HG03575 (cell line): ENCODE data around the gene RRAD.
"Not testable (repeated sequence)": the region's sequence is repeated elsewhere in the genome, so short reads cannot be mapped to it uniquely, and the experiment has no call there.

Experiments used
- ATAC-seq: cut with Tn5 transposase; IDR thresholded peaks from one replicate; pipeline ENCODE4 v1.9.1; 2021; ENCODE audit not compliant: unreplicated experiment, insufficient number of reproducible peaks, low FRiP score; ENCODE audit errors: extremely low read depth

Gene RRAD

DNA sequence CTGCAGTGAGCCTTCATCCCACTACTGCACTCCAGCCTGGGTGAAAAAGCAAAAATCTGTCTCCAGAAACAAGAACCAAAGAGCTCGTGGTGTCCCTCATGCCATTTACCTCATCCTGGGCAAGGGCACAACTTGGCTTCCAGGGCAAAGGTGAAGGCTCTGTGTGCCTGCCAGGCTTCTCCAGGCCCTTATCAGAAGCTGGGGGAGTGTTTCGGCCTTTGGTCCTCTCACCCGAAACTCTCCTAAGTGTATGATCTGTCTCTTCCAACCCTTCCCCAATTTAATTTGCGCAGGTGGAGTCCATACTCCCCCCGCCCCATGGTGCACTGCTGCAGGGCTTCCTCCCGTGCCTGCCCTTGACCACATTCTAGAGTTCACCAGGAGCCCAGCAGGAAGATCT is 11.1 kb upstream of the RRAD start:
- no peak for ATAC-seq

DNA sequence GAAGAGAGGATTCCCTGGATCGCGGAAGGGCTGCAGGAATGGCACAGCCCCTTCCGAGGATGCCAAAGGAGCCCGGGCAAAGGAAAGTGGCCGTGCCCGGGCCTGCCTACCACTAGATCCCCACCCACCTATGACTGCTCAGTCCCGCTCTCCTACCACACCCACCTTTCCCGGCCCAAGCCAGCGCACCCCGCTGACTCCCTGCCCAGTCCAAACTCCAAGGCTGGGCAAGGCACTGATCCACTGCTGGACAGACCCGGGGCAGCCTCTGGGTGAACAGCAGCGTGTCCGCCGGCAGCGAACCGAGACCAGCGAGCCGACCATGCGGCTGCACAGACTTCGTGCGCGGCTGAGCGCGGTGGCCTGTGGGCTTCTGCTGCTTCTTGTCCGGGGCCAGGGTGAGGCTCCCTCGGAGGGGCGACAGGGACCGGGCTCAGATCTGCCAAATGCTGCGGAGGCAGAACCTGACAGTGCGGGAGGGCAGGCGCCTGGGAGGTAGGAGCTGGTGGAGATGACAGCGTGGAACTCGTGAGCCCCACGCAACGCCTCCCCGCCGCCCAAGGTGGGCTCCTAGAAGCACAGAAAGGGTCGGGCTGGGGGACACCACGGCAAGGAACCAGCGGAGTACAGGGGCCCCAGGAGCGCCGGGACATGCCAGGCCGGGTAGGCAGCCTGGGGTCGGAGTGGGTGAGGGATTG is 10.1 kb upstream of the RRAD start, which contains the start of gene CES2:
CES2 (plus strand) TSS at position 203 of the 698 bp plus-strand sequence; CDS start at position 323, 120 bp downstream.
- no peak for ATAC-seq

DNA sequence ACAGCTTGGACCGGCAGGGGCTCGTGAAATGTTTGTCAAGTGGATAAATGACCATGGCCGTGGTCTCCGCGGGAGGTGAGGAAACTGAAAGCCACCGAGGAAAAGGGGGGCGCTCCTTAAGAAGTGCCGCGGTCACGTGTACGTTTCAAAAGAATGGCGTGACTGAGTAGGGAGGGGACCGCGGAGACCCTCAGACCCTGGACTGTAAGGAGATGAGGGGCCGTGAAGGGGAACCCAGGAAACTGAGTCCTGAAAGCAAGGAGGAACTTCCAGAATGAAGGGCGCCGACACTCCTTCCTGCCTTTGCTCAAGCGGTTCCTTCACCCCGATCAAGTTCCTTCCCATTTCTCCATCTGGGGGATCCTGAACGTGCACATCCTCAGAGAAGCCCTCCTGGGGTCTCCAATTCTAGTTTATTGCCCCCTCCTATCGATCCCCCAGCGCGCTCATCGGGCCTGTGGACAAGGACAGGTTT is 9.5 kb upstream of the RRAD start:
- not testable (repeated sequence) for ATAC-seq

DNA sequence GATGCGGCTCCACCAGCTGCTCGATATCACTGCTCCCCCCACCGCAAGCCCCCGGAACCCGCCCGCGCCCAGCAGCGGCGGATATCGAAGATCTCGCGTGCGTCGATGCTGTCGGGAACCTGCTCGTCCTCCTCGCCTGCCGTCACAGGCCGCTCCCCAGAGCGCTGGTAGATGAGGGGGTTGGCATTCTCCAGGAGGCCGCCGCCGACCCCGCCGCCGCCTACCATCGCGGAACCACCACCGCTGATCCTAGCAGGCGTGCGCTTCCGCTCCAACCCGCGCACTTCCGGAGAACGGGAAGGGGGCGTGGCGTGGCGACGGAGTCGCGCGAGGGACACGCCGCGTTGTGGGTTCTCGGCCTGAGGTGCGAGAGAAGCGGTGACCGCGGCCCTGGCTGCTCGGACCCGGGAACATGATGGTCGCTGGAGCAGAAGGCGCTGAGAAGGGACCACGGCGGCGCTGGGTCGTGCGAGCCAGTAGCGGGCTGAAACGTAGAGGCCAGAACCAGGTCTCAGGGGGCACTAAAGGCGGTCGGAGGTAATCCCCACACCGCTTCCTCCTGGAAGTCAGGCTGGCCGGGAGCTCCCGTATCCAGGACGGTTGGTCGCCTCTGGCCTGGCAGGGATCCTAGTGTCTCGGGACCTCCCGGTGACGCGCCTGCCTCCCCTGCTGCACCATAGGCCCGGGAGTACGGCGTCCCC is 9.0 kb upstream of the RRAD start, which contains the start of gene CIAO2B:
CIAO2B (minus strand) TSS at position 265 of the 701 bp plus-strand sequence; CDS start at position 227, 38 bp downstream.
- no peak for ATAC-seq

DNA sequence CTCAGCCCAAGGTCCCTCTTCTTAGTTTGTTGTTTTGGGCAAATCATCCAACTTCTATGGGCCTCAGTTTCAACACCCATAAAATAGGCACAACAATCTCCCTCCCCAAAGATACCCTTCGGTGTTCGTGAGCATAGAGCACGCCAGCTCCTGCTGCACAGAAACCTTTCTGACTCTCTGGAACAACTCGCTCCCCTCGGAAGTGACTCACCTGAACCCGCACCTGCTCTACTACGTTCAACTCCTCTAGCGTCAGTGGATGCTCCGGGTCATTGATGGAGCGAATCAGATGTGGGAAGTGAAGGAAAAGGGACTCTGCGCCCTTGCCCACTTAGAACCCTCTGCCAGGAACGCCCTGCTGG is 8.4 kb upstream of the RRAD start:
- no peak for ATAC-seq

DNA sequence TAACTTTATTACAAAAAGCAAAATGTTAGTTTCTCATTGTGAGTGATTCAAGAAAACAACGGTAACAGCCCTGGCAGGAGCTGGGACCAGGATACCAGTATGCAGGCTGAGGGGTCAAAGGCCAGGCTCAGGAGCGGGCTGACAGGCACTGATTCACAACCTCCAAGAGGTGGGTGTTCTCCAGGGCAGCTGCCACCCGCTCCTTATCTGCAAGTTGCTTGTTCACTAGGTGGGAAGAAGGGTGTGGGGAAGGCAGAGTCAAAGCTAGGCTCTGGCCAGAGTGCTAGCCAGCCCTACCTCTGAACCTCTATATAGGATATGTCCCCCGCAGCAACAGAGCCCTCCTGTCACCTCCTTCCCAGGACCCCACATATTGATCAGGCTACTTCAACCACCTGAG is 6.7 kb upstream of the RRAD start:
- no peak for ATAC-seq

DNA sequence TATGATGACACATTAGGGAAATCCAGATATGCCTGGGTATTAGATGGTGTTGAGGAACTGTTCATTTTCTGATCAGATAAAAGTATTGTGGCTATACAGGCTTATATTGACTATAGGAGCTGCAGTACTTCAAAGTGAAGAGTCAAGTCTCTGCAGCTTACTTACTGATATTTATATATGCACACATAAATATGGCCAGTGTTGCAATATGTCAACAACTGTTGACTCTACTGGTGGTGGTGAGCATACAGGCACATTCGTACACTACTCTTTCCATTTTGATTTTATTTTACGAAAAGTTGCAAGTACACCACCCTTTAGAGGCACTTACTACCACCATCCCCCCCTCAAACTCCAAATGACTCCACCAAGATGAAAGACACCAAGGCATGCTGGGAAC is 6.3 kb upstream of the RRAD start:
- ATAC-seq: no peak

DNA sequence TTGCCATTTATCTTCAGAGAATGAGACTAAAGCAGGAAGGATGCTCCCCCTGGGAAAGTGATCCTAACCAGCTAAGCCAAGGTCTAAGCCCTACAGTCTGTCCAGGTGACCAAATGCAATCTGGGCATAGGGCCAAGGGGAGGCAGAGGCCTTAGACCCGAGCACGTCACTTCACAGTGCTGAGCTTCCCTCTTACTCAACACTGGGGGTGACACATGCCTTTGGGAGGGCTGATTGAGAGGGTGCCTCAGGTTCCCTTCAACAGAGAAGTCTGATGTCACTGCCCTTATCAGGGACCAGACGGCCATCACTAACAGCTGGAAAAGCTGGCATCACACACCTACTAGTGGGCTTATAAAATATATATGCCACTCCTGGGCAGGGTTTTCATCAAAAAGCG is 4.9 kb upstream of the RRAD start:
- ATAC-seq: no peak

DNA sequence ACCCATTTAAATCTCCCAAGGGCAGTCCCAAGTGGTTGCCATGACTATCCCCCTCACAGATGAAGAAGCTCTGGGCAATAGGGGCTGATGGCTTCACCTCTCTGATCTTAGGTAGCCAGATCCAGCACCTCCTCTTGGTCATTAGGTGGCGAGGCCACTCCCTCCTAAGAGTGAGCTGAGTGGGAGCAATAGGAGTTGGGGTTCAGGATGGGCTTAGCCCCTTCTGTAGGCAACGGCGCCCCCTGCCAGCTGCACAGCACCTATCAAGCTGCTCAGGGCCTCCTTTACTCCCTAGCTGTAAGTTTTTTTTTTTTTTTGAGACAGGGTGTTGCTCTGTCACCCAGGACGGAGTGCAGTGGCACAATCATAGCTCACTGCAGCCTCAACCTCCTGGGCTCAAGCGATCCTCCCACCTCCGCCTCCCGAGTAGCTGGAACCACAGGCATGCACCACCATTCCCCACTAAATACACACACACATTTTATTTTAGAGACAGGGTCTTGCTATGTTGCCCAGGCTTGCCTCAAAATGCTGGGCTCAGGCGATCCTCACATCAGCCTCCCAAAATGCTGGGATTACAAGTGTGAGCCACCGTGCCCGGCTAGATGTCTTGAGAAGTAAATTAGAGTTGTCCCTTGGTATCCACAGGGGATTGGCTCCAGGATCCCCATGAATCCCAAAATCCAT is 3.5 kb upstream of the RRAD start:
- no peak for ATAC-seq

DNA sequence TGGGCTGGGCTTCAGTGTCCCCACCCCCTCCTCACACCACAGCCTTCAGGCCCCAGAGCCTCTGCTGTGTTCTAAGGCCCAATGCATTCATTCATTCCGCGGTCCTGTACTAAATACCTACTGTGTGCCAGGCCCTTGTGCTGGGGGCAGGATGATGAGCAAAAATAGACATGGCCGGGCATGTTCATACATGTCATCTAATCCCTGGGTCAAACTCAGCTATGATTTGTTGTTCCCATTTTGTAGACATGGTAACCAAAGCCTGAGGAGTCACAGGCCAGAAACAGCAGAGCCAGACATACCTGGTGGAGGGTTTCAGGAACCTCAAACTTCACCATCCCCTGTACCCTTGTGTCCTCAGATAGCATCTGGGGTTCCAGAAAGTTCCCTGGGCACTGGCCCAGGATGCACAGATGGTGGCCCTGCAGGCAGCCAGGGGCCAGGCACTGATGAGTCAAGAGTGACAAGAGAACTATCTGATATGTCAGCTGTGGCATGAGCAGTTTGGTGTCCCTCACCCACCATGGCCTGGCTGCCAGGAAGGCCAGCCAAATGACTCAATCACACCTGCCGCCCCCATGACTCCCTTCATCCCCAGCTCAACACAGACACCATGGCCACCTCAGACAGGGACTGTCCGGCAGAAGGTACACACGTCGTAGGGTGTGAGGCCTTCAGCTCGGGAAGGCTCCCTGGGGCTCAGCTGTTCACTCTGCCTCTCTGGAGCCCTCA is 2.7 kb upstream of the RRAD start:
- no peak for ATAC-seq

DNA sequence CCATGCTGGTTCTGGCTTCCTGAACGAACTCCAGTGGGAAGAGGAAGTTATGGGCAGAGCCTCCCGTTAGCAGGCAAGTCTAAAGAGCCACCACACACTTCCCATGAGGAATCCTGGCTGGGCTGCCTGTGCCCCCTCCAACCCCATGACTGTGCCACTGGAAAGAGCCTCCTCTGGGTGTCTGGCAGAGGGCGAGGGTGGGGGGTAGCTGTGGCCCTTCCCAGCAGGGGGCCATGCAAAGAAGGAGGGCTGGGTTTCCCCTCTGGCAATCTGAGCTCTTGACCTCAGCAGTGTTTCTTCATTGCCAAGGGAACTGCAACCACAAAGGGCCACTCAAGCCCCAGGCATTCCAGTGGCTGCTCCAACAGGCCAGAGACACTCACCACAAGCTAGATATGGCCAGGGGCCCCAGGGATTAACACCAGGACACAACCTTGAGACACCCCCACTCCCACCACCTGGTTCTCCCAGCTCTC is 1.7 kb upstream of the RRAD start:
- no peak for ATAC-seq

DNA sequence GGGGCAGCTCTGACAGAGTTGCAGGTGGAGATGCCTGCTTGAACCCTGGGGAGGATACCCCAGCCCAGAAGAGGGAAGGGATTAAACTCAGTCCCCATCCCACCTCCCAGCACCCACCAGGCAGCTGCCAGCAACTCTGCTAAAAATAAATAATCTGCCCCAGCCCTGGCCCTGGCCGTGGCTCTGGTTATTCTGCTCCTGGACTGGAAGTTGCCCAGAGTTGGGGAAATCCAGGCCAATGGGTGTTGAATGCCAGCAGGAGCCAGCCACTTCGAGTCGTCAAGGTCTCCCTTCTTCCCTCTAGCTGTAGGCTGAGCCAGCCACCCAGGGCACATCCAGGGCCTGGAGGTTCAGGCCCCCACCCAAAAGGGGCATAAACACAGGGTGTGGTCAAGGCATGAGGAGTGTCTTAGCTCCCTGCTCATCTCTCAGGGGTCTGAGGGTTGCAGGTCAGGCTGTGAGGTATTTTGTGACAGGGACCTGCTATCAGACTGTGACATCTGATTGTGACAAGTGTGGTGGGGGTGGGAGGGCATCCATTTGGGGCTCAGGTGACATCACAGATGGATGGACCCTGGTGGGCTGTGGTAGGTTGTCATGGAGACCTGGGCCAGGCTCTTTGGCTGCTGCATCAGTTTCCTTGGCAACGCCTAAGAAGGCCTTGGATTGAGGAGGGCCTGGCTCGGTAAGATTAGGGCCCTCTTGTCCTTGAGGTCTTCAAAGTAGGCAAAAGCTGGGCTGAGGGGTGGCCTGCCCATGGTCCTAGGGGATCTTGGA is 1.0 kb upstream of the RRAD start:
- ATAC-seq: no peak

DNA sequence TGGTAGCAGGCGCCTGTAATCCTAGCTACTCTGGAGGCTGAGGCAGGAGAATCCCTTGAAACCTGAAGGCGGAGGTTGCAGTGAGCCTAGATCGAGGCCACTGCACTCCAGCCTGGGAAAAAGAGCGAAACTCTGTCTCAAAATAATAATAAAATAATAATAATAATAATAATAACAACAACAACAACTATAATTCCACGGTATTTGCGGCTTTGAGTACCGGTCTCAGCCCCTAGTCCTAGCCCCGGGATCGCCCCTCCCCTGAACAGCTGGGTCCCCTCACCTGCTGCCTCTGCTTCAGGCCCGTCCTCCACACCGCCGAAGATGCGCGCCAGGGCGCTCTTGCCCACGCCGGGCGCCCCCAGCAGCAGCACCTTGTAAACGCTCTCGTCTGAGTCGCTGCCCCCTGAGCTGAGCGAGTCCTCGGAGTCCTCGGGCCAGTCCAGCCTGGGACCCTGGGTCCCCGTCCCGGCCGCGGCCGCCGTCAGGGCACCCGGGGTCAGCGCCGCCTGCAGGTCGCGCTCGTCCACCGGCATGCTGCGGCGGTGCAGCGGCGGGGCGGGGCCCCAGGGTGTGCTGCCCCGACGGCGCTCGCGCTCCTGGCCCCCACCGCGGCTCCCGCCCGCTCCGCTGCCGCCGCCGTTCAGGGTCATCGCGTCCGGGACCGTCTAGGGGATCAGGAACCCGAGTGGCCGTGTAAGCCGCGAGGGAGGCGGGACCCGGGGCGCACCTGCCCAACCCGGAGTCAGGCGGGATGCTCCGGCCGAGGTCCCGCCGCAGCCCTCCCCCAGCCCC is 611 bp downstream of the RRAD start:
- ATAC-seq: no peak

DNA sequence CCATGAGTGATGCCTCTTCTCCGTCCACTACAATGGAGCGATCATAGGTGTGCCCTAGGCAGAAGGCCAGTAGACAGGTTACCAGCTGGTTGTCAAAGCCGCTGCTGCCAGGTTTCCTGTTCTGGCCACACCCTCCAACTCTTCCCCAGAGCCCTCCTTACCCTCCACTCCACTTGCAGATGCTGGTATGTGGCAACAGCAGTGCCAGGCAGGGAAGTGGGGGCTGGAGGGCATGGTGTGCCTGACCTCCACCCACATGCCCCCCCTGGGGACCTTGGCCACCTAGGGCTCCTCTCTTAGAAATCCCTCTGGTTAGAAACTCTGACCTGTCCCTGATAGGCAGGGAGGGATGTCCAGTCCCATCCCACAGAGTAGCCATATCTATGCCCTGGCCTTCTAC is 1.5 kb downstream of the RRAD start:
- ATAC-seq: no peak

DNA sequence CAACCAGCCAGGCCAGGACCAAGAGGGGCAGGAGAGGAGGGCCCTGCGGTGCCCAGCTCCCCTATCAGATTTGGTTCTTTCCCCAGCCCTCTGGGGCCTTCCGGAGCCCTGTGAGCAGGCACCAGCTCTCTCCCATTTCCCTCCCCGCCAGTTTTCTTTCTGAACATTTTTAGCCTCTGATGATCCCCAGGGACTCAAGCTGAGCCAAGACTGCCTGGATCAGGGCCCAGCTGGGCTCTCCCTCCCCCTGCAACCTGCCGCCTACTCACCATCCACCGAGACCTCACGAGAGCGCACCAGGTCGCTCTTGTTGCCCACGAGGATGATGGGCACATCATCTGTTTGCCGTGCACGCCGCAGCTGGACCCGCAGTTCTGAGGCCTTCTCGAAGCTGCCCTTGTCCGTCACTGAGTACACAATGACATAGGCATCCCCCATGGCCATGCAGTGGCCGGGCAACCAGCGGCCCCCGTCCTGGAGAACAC is 2.0 kb downstream of the RRAD start:
- ATAC-seq: no peak

DNA sequence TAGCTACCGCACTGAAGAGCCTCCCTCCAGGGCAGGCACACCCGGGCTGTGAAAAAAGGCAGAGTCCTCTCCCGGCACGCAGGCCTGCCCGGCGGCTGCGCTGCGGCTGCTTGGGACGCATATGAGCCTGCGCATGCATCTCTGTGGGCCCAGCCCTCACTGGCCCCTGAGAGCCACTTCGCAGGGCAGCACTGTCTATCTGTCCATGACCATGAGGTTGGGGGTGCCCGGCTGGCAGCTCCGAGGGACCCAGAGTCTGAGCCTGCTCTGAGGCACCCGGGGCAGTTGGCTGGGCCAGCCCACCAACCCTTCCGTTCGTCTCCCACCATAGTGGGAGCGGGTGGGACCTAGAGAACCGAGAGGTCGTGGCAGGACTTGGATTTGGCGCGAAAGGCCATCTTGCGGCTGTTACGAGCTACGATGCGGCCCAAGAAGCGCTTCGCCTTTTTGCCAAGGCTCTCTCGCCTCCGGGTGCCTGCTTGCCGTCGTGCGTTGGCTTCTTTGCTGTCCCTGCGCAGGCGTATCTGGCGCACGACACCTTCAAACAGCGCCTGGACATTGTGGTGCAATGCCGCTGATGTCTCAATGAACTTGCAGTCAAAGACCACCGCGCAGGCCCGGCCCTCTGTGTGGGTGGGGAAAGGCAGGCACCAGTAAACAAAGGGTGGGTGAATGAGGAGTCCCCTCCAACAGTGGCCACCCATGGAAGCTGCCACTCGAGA is 3.4 kb downstream of the RRAD start:
- ATAC-seq: no peak
